GM18873 (cell line): ENCODE data around the gene GRIN2C.

Source experiments
- ATAC-seq: cut with Tn5 transposase; IDR thresholded peaks from one replicate; pipeline ENCODE4 v1.9.1; 2021; ENCODE audit warnings: mild to moderate bottlenecking, moderate library complexity, moderate number of reproducible peaks; ENCODE audit not compliant: unreplicated experiment, low FRiP score

Gene GRIN2C

GRCh38 chr17:74865504-74866197 is 6.0 kb upstream of the GRIN2C start:
- ATAC-seq: no peak

- ATAC-seq: no peak
These were observed 5.2 kb upstream of the GRIN2C start for GRCh38 chr17:74864866-74865395.

- no peak for ATAC-seq
These were observed 4.7 kb upstream of the GRIN2C start for GRCh38 chr17:74864297-74864865.

GRCh38 chr17:74863420-74864296 is 4.0 kb upstream of the GRIN2C start:
- no peak for ATAC-seq

- no peak for ATAC-seq
These were observed 3.2 kb upstream of the GRIN2C start for GRCh38 chr17:74862919-74863318.

- no peak for ATAC-seq
These were observed 2.6 kb upstream of the GRIN2C start for GRCh38 chr17:74862108-74862901.

- no peak for ATAC-seq
These were observed 2.0 kb upstream of the GRIN2C start for GRCh38 chr17:74861662-74862107.

GRCh38 chr17:74860872-74861661 is 1.4 kb upstream of the GRIN2C start:
- no peak for ATAC-seq

- no peak for ATAC-seq
These were observed 665 bp upstream of the GRIN2C start for GRCh38 chr17:74860229-74860871.

- no peak for ATAC-seq
These were observed 820 bp downstream of the GRIN2C start for GRCh38 chr17:74858672-74859458.

- no peak for ATAC-seq
These were observed 2.5 kb downstream of the GRIN2C start for GRCh38 chr17:74857191-74857590.

- ATAC-seq: no peak
These were observed 3.6 kb downstream of the GRIN2C start for GRCh38 chr17:74856112-74856511.

- no peak for ATAC-seq
These were observed 4.4 kb downstream of the GRIN2C start for GRCh38 chr17:74855323-74855722.

- ATAC-seq: no peak
These were observed 4.9 kb downstream of the GRIN2C start for GRCh38 chr17:74854792-74855191.

- no peak for ATAC-seq
These were observed 6.0 kb downstream of the GRIN2C start for GRCh38 chr17:74853669-74854068.

- ATAC-seq: no peak
These were observed 6.7 kb downstream of the GRIN2C start for GRCh38 chr17:74853048-74853397.

GRCh38 chr17:74852237-74853047 is 7.2 kb downstream of the GRIN2C start:
- ATAC-seq: no peak
